Stimulated activated naive CD4-positive, alpha-beta T cell (primary cell): Measurements from ENCODE around the gene TBCC.

Source experiments
- DNase-seq, 6 experiments: peaks; one replicate each; lab custom pipeline; 2025; lab: John Stamatoyannopoulos, UW

Gene TBCC

DNA sequence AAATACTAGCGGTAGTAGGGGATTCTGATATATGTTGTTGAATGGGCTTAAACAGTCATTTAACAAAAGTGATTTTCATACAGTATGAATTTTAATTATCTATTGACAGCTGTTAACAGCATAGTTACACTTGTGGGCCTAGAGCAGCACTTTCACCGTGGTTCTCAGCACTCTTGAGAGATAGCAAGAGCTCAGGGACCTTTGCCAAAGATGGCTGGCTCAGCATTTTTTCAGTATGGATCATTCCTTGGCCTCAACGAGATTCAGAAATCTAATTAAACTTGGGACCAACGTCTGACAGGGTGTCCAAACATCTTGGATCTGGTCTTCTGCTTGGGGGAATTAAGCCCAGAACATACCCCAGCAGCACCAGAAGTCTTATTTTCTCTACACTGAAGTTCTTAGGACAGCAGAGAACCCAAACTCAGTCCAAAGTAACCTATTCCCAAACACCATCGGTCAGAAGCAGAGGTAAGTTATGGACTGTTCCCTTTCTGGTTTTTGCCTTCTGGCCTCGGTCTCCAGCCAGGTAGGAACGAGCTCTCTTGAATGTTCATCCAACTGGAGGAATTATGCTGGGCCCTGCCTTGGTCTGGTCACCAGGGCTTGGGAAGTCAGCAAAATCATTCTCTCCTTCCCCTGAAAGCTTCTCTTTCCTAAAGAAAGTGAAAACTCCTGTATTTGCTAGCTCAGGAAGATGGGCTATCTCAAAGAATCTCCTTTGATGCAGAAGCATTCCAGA, 49.2 kb downstream of the TBCC start:
- DNase-seq = no peak

DNA sequence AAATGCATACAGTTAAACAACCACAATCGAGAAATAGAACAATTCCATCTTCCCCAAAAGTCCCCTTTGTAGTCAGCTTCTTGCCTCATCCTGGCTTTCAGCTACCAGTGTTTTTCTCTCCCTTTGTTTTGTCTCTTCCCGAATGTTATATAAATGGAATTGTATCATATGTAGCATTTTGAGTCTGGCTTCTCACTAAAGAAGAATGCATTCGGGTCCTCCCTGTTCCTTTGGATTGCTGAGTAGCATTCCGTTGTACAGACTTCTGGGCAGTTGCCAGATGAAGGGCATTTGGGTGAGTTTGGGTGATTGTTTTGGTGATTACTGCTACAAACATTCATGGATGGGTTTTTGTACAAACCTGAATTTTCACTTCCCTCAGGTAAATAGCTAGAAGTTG, 51.3 kb downstream of the TBCC start:
- DNase-seq = no peak
